Measurements from ENCODE around the gene ANAPC1.

DNA sequence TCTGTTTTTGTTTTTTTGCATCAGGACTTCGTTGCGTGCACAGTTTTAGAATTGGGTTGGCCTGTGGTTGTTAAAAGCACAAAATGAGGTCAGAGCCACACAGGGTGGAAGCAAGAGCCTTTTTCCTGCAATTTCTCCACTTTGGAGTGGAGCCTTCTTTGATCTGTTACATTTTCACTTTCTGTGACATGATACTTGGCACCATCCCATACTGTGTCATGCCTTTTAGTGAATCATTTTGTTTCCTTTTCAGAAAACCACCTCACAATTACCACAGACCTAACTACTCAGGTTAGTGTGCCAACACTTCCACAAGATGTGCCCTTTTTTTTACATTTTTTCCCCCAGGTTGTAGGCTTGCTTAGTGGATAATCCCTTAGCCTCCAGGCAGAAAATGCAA is 46.9 kb upstream of the ANAPC1 start:
- no peak for TF ChIP-seq ZBTB1 (CRISPR knock-in tag; IDR thresholded peaks at IDR 0.05; ENCODE audit: borderline replicate concordance, low read depth)
- TF ChIP-seq SMARCE1 (IDR thresholded peaks at IDR 0.05): no peak
- TF ChIP-seq EZH2 (IDR thresholded peaks at IDR 0.05; ENCODE audit: borderline replicate concordance, low read depth, low read length): no peak
- TF ChIP-seq HCFC1 (IDR thresholded peaks at IDR 0.05; ENCODE audit: low read depth, low read length): no peak
- no peak for TF ChIP-seq MEF2A (IDR thresholded peaks at IDR 0.05; ENCODE audit: control insufficient read depth, low read depth, low read length)
- TF ChIP-seq, protein P1, sequence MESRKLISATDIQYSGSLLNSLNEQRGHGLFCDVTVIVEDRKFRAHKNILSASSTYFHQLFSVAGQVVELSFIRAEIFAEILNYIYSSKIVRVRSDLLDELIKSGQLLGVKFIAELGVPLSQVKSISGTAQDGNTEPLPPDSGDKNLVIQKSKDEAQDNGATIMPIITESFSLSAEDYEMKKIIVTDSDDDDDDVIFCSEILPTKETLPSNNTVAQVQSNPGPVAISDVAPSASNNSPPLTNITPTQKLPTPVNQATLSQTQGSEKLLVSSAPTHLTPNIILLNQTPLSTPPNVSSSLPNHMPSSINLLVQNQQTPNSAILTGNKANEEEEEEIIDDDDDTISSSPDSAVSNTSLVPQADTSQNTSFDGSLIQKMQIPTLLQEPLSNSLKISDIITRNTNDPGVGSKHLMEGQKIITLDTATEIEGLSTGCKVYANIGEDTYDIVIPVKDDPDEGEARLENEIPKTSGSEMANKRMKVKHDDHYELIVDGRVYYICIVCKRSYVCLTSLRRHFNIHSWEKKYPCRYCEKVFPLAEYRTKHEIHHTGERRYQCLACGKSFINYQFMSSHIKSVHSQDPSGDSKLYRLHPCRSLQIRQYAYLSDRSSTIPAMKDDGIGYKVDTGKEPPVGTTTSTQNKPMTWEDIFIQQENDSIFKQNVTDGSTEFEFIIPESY (CRISPR knock-in tag; IDR thresholded peaks at IDR 0.05): no peak
- no peak for TF ChIP-seq CBX2 (IDR thresholded peaks at IDR 0.05; ENCODE audit: insufficient read depth, low read length, poor library complexity, severe bottlenecking)
- TF ChIP-seq, protein P2, sequence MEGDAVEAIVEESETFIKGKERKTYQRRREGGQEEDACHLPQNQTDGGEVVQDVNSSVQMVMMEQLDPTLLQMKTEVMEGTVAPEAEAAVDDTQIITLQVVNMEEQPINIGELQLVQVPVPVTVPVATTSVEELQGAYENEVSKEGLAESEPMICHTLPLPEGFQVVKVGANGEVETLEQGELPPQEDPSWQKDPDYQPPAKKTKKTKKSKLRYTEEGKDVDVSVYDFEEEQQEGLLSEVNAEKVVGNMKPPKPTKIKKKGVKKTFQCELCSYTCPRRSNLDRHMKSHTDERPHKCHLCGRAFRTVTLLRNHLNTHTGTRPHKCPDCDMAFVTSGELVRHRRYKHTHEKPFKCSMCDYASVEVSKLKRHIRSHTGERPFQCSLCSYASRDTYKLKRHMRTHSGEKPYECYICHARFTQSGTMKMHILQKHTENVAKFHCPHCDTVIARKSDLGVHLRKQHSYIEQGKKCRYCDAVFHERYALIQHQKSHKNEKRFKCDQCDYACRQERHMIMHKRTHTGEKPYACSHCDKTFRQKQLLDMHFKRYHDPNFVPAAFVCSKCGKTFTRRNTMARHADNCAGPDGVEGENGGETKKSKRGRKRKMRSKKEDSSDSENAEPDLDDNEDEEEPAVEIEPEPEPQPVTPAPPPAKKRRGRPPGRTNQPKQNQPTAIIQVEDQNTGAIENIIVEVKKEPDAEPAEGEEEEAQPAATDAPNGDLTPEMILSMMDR (IDR thresholded peaks at IDR 0.05 in 2 of 3, conservative IDR thresholded peaks at IDR 0.05 in 1 of 3; ENCODE audit: insufficient read depth in 2 of 3, low read depth in 1 of 3, low read length in 3 of 3): no peak
- TF ChIP-seq, protein P3, sequence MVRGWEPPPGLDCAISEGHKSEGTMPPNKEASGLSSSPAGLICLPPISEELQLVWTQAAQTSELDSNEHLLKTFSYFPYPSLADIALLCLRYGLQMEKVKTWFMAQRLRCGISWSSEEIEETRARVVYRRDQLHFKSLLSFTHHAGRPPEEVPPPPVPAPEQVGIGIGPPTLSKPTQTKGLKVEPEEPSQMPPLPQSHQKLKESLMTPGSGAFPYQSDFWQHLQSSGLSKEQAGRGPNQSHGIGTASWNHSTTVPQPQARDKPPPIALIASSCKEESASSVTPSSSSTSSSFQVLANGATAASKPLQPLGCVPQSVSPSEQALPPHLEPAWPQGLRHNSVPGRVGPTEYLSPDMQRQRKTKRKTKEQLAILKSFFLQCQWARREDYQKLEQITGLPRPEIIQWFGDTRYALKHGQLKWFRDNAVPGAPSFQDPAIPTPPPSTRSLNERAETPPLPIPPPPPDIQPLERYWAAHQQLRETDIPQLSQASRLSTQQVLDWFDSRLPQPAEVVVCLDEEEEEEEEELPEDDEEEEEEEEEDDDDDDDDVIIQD (CRISPR knock-in tag; IDR thresholded peaks at IDR 0.05): no peak
- no peak for TF ChIP-seq ZNF699 (CRISPR knock-in tag; IDR thresholded peaks at IDR 0.05; ENCODE audit: insufficient replicate concordance)
- TF ChIP-seq HDAC2 (IDR thresholded peaks at IDR 0.05): no peak
- no peak for TF ChIP-seq ZNF57 (CRISPR knock-in tag; IDR thresholded peaks at IDR 0.05)

Measured in K562 (cell line).